ES-I3 (cell line): Measurements from ENCODE around the gene GREM2.

ENCODE experiments used
- H3K36me3 ChIP-seq: 2 replicates; pipeline ENCODE4 v1.6.1; 2013; ENCODE audit warnings: mild to moderate bottlenecking, low read length, control low read depth, moderate library complexity; ENCODE audit not compliant: insufficient read depth
- H3K4me1 ChIP-seq: 2 replicates; pipeline ENCODE4 v1.6.1; 2013; ENCODE audit warnings: mild to moderate bottlenecking, control low read depth, low read length; ENCODE audit not compliant: insufficient read depth
- H3K9ac ChIP-seq: 2 replicates; pipeline ENCODE4 v1.6.1; 2013; ENCODE audit warnings: low read depth, mild to moderate bottlenecking, low read length, moderate library complexity
- H3K9me3 ChIP-seq: 2 replicates; pipeline ENCODE4 v1.6.1; 2013; ENCODE audit warnings: mild to moderate bottlenecking, low read length, moderate library complexity; ENCODE audit not compliant: control insufficient read depth, insufficient read depth

Gene GREM2

DNA sequence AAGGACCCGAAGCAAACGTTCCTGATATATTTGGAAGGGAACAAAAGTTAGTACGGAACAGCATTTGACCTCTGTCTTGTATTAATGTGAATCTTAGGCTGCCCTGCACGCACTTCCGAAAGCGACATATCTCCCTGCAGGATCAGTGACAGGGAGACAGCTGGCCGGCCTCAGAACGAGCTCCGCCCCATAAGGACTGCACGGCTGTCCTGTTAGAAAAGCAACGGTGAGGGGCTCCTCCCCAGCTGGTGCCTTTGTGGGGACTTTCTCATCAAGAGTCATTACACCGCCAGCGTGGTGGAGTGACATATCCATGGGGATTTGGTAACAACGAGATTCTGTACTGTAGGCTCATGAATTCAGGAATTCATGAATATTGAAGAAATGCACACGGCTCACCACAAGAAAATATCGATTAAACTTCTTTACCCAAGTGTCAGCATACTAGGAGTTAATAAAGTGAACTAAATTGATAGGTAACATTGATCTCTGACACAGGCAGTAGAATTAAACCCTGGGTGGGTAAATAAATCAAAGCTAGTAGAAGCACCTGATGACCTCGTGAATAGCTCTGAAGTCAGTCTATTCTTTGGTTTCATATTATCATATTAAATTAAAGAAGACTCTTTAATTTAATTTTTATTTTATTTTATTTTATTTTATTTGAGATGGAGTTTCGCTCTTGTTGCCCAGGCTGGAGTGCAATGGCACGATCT, 8.1 kb upstream of the GREM2 start:
- Histone ChIP-seq H3K9me3 (no peaks in the 10 kb centered on the region), H3K36me3 (no peaks in the 10 kb centered on the region), H3K9ac (no peak overlapping the region), H3K4me1 (no peaks in the 10 kb centered on the region)

DNA sequence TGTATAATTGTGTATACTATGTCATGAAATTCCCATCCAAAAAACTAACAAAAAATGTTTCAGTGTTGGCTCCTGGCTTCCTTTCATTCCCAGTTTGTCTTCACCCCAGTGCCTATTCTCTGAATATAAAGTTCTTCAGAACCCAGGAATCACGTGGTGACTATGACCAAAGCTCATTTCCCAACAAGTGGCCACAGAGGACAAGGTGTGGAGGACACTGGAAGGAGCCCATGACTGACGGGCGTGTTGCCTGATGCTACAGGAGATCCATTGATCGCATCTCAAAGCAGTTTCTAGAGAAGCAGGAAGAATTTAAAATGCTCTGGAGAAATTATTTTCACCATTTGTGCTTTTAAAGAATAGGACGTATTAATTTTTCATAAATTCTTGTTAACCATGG, 7.4 kb upstream of the GREM2 start:
- H3K9ac ChIP-seq, result no peak overlapping the region
- H3K4me1 ChIP-seq, result no peaks in the 10 kb centered on the region
- H3K36me3 ChIP-seq, result no peaks in the 10 kb centered on the region
- no peaks in the 10 kb centered on the region for H3K9me3 ChIP-seq

DNA sequence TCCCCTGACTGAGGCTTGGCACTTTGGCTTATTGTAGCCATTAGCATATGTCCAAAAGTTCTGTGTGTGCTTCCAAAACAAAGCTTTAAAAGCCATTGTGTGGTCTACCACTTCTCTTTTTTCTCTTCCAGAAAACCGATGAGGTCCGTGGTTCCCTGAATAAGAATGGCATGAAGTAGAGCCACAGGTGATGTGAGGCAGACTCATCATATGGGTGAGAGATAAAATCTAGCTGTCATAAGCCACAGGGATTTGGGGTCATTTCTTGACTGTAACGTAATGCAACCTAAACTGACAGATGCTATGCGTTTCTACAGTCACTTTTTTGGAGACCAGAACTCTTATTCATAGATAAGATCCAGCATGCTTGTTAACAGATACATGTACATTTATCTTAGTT, 7.0 kb upstream of the GREM2 start:
- no peaks in the 10 kb centered on the region for H3K9me3 ChIP-seq
- no peak overlapping the region for H3K9ac ChIP-seq
- H3K36me3 ChIP-seq, result no peaks in the 10 kb centered on the region
- no peaks in the 10 kb centered on the region for H3K4me1 ChIP-seq

DNA sequence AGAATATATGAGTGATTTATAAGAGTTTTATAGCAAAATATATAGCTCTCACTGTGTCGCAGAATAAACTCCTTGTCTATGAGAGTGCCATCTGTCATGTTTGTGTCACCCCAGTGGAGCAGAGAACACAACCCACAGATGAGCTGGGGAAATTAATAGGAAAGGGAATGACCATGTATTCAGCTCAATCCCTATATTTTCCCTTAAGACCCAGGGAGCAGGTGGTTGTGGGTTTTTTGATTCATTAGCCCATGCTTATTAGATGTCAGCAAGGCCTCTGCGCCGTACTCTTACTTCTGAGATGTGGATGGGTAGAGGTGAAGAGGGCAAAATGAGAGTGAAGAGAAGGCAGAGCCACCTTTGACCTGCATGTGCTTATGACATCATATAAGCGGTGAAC, 4.1 kb upstream of the GREM2 start:
- H3K4me1 ChIP-seq, result peaks cover 8% of the 10 kb centered on the region; the same call in 1 of the 2 replicates
- no peaks in the 10 kb centered on the region for H3K9me3 ChIP-seq
- H3K9ac ChIP-seq, result no peak overlapping the region

DNA sequence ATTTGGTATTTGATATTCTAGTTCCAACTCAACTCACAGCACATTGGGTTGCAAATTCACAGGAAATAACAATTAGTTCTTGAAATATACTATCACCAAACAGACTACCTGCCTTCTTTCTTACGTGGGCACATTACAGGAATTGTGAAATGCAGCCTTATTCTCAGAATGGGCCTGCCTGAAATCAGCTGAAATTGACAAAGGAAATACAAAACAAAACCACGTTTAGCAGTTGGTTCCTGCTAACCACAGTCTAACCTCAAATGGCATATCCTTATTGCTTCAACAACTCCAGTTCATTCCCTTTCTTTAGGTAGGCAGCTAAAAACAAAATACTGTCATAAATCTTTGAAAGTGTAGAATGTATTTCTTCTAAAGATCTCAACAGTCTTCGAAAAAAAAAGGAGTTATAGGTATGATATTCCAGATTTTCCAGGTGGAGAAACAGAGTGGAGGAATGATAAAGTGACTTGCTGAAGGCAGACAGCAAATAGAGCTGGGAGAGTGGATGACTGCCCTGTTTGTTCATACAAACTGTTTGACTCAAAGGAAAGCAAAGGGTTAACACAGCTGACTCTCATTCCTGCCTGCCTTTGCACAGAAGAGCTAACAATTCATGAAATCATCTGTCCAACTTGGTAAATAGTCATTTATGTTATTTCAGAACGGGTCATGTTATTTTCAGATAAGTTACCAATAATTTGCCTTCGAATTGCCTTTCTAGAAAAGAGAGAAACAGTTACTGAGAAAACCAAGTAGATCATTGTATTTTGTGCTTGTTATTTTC, 1.6 kb upstream of the GREM2 start:
- Histone ChIP-seq H3K9me3 (no peaks in the 10 kb centered on the region), H3K4me1 (peaks cover 8% of the 10 kb centered on the region; the same call in 1 of the 2 replicates), H3K36me3 (no peaks in the 10 kb centered on the region), H3K9ac (no peak overlapping the region)

More for the DNA sequence above, 4.1 kb upstream of the GREM2 start:
- no peaks in the 10 kb centered on the region for H3K36me3 ChIP-seq

DNA sequence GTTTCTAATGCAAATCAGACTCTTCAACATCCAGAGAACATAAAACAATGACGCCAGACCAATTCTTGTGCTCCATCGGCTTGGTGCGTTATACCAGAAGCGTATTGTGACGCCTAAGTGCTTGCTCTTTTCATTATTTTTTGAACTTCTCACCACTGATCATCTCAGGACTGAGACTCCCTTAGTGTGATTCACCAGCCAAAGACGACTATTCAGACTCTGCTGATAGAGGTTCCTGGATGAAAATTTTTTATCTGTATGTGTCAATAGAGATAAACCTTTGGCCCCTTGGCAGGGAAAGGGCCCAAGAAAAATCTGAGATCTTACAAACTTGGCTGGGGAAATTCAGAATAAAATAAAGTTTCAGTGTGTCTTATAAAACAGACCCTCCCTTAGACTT, 856 bp upstream of the GREM2 start:
- no peak overlapping the region for H3K9ac ChIP-seq
- H3K9me3 ChIP-seq, result no peaks in the 10 kb centered on the region
- H3K36me3 ChIP-seq, result no peaks in the 10 kb centered on the region
- peaks cover 8% of the 10 kb centered on the region; the same call in 1 of the 2 replicates for H3K4me1 ChIP-seq

DNA sequence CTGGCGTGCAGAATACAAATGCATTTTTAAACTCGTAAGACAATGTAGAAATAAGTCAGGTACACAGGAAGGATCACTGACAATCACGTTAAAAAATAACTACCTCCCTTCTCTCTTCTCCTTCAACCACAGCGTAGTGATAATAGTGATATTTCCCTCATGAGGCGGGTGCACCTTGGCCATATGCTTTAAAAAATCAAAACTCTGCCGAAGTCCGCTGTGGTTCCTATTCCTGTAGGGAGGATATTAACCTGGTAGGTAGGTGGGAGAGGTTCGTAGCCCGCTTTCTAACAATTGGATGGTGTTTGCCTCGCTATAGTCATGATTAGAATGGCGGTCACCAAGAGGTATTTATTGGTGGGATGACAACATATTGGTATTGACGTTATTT, 732 bp downstream of the GREM2 start:
- H3K9me3 ChIP-seq, result no peaks in the 10 kb centered on the region
- peaks cover 8% of the 10 kb centered on the region; the same call in 1 of the 2 replicates for H3K4me1 ChIP-seq
- no peaks in the 10 kb centered on the region for H3K36me3 ChIP-seq
- peak overlapping the region; percentile 69; the same call in 1 of the 2 replicates for H3K9ac ChIP-seq

DNA sequence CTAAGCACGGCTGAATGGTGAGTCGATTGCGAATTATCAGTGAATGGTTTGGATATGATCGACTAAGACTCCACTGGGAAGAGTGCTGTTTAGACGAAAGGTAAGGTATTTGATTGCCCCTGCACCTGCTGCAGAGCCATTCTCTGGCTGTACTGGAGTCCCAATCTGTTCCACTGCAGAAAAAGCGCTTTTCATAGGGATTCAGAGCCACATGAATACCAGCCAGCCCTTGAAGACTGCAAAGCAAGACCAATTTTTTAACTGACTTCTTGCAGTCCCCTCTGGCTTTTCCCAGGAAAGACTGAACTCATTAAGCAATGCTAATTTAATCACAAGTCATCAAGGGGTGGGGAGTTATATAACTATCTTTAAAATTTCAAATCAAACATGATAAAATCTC, 1.3 kb downstream of the GREM2 start:
- Histone ChIP-seq H3K9ac (no peak overlapping the region), H3K9me3 (no peaks in the 10 kb centered on the region), H3K4me1 (peaks cover 8% of the 10 kb centered on the region; the same call in 1 of the 2 replicates), H3K36me3 (no peaks in the 10 kb centered on the region)

DNA sequence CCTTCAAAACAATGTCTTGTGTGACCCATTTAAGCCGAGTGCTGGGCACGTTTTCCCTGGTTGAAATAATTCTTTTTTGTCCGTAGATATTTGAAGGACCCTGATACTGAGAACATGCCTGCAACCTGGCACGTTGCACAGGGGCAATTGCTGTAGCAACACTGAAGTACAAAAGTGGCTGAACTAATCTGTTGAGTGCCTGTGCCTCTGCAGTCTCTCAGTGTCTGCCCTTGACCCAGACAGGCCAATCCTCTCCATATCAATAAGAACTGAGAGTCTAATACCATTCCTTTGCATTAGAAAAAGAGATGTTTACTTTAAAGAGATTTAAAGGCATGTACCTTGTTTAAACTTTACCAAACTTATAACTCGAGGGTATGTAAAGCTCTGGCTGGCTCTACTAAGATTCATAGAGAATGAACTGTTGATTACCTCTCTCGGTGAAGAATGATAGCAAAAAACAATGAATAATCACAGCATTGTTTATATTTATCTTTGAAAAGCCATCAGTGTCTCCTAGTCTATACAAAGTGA, 2.4 kb downstream of the GREM2 start:
- Histone ChIP-seq H3K4me1 (peaks cover 8% of the 10 kb centered on the region; the same call in 1 of the 2 replicates), H3K9me3 (no peaks in the 10 kb centered on the region), H3K36me3 (no peaks in the 10 kb centered on the region), H3K9ac (no peak overlapping the region)

DNA sequence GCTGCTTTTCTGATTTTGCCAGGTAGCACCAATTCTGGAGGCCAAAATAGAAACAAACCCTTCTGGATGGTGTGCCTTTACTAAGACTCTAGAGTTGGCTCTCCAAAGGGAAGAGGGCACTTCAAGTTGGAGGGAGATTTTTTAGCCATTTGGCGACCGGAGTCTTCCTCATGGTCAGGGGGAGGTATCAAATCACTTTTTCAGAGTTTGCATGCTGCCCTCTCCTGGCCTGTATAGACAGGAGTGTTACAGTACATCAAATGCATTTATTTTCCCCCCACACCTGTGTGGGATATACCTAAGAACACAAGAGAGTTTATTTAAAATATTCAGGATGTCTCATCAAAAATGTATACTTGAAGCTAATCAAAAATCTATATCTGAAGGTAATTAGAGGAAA, 3.2 kb downstream of the GREM2 start:
- Histone ChIP-seq H3K4me1 (peaks cover 8% of the 10 kb centered on the region; the same call in 1 of the 2 replicates), H3K9ac (no peak overlapping the region), H3K9me3 (no peaks in the 10 kb centered on the region), H3K36me3 (no peaks in the 10 kb centered on the region)

DNA sequence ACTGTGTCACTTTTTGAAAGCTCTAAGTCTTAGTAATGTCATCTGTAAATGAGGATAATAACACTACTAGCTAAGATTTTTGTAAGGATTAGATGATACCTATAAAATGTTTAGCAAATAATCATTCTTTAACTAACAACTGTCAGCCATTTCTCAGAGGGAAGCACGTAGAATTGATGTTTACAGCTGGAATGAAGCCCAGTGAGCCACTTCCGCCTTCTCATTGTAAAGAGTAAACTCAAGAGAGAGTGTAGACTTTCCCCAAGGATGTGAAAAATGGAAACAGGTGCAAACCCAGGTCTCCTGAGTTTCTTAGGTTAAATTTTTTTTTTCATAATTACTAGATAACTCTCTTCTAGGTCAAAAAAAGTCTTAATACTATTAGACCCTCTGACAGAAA, 4.9 kb downstream of the GREM2 start:
- H3K4me1 ChIP-seq, result no peaks in the 10 kb centered on the region
- H3K9ac ChIP-seq, result no peak overlapping the region
- no peaks in the 10 kb centered on the region for H3K9me3 ChIP-seq
- no peaks in the 10 kb centered on the region for H3K36me3 ChIP-seq

DNA sequence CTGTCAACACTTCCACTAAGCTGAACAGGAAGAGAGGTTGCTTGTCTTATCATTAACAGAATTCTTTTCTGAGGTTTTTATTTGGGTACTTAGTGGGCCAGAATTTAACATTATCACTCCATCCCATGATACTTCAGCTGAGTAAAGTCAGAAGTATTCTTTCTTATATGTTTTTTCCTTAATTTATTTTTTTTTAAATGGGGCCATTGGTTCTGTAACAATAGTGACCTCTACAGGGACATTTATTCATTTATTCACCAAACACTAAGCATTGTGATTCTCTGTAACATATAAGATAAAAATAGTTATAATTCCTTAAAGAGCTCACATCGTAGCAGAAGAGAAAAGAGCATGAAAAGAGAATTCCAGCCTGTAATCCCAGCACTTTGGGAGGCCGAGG, 9.8 kb downstream of the GREM2 start:
- H3K9ac ChIP-seq, result no peak overlapping the region
- no peaks in the 10 kb centered on the region for H3K36me3 ChIP-seq
- H3K9me3 ChIP-seq, result no peaks in the 10 kb centered on the region
- H3K4me1 ChIP-seq, result 0 out of 2 replicates have a peak, but pooled peaks cover 2% of the 10 kb centered on the region

DNA sequence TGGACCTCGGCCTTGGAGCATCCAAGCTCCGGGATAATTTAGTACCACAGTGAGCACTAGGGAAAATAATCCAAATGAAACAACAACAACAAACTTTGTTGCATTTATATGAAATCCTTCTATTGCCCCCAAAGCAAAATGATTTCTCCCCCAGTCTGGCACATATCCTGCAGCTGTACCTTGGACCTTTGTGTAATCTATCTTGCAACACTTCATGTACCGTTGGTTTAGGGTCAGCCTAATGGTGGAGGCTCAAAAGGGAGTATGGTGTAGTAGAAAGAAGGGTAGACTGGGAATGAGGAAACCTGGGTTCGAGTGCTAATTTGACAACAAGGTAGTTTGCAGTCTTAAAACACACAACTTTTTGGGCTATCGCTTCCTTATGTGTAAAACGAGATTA, 12.1 kb downstream of the GREM2 start:
- Histone ChIP-seq H3K36me3 (no peaks in the 10 kb centered on the region), H3K4me1 (0 out of 2 replicates have a peak, but pooled peaks cover 6% of the 10 kb centered on the region), H3K9me3 (no peaks in the 10 kb centered on the region), H3K9ac (no peak overlapping the region)

DNA sequence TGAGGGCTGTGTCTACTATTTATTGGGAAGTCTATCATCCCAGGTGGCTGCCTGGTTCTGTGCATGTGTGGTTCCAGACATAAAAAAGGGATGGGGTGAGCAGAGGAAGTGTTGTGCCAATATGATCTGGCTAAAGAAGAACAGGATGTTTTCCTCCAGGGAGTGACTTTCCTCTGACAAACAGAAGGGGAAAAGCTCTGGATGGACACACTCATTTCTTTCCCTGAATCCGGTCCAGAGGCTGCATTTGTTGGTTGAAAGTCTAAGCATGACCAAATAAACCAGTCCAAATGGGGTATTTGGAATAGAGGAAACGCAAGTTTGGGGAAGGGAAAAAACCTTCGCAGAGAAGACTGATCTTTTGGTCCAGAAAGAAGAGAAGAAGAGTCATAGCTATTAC, 12.7 kb downstream of the GREM2 start:
- Histone ChIP-seq H3K36me3 (no peaks in the 10 kb centered on the region), H3K9ac (no peak overlapping the region), H3K4me1 (0 out of 2 replicates have a peak, but pooled peaks cover 6% of the 10 kb centered on the region), H3K9me3 (no peaks in the 10 kb centered on the region)
